Motor neuron (in vitro differentiated cells): ENCODE results near the gene CACFD1. TPM values are rescaled to one million over a fixed set of nuclear protein-coding genes. Genes with fewer than 3 reads are reported as not detected.

Source experiments
- ATAC-seq, 8 experiments: fragments of 200-7000 bp; cut with Tn5 transposase; replicated peaks in 6 of 8; 2 replicates each; pipeline ENCODE4 v1.8.0; 2021; ENCODE audit warnings: mild to moderate bottlenecking in 8 of 8, moderate library complexity in 8 of 8
- H3K27ac ChIP-seq, 2 donors: fragments of 250-450 bp; sonication (Bioruptor Pico); 2 replicates each; pipeline ENCODE4 v1.9.0; 2021; ENCODE audit warnings: antibody characterized with exemption in 2 of 2, mild to moderate bottlenecking in 2 of 2, moderate library complexity in 1 of 2
- H3K4me1 ChIP-seq, 2 donors: fragments of 250-450 bp; sonication (Bioruptor Pico); replicated peaks in 1 of 2; 2 replicates each; pipeline ENCODE4 v1.6.1; 2021; ENCODE audit warnings: antibody characterized with exemption in 2 of 2, mild to moderate bottlenecking in 2 of 2, moderate library complexity in 1 of 2
- H3K4me3 ChIP-seq, 5 donors: fragments of 250-450 bp; sonication (Bioruptor Pico); 2 replicates each; pipeline ENCODE4 v1.9.0; 2021; ENCODE audit warnings: antibody characterized with exemption in 5 of 5, mild to moderate bottlenecking in 5 of 5, moderate library complexity in 4 of 5
- WGBS, 10 experiments: fragments of 450-650 bp; shearing (Covaris generic); methylation state at CpG; one replicate each; pipeline ENCODE4 v1.0.0; 2022; 5-methylcytosine and 5-hydroxymethylcytosine counted together
- in situ Hi-C, 9 experiments: fragments of 400-800 bp; cut with MboI; loops; one replicate each; pipeline ENCODE4 v1.15.0; 2021; ENCODE audit warnings: low sequenced_read_pairs in 9 of 9, low pct_unique_long_range_greater_than_20kb in 2 of 9; ENCODE audit not compliant: unreplicated experiment in 9 of 9
- total RNA-seq, 8 experiments: library from RNA; unstranded; fragments of 300-600 nt; gene quantifications; 2 replicates each; pipeline versions ENCODE4 v1.2.3 to v1.2.4, GENCODE V29; 2022

Gene CACFD1
- total RNA-seq, 8 experiments from 2014 or later = 8.5 to 32.0 (median 21.2) TPM

- Histone ChIP-seq H3K4me1 (no peaks in the 10 kb centered on the region), H3K27ac (no peak overlapping the region), H3K4me3 (no peak overlapping the region)
- no CpG with 5 or more reads among the region's 11 CpGs for WGBS, 10 experiments
- in situ Hi-C loops = no loop called here
- ATAC-seq = no peak
Observed at GRCh38 chr9:133472277-133472645, 12.5 kb downstream of the CACFD1 start.

GRCh38 chr9:133472753-133473378 lies 13.1 kb downstream of the CACFD1 start:
- in situ Hi-C loops = no loop called here
- ATAC-seq = no peak
- H3K4me1 ChIP-seq = peaks cover 1 to 4% of the 10 kb centered on the region in 2 donors
- H3K27ac ChIP-seq = no peak overlapping the region
- WGBS, 10 experiments = 83% methylated on average over 1 of the region's 19 CpGs; no CpG with 5 or more reads in 9 of the 10 experiments
- no peak overlapping the region for H3K4me3 ChIP-seq

GRCh38 chr9:133473743-133474142 lies 14.0 kb downstream of the CACFD1 start:
- Histone ChIP-seq H3K4me3 (no peak overlapping the region), H3K27ac (no peak overlapping the region), H3K4me1 (peaks cover 8% of the 10 kb centered on the region in 2 donors)
- 90 to 100% (median 96%) methylated on average over 1 to 9 of the region's 20 CpGs; no CpG with 5 or more reads in 6 of the 10 experiments for WGBS, 10 experiments
- in situ Hi-C loops = no loop called here
- no peak for ATAC-seq

GRCh38 chr9:133474215-133474614 lies 14.4 kb downstream of the CACFD1 start:
- H3K4me3 ChIP-seq = no peak overlapping the region
- WGBS, 10 experiments = 93 to 100% methylated on average over 1 to 5 of the region's 5 CpGs; no CpG with 5 or more reads in 8 of the 10 experiments
- no peak overlapping the region for H3K27ac ChIP-seq
- ATAC-seq = no peak
- in situ Hi-C loops = no loop called here
- H3K4me1 ChIP-seq = peaks cover 8% of the 10 kb centered on the region in 2 donors

GRCh38 chr9:133474853-133475252 lies 15.1 kb downstream of the CACFD1 start:
- Histone ChIP-seq H3K4me3 (no peak overlapping the region), H3K27ac (no peak overlapping the region), H3K4me1 (peaks cover 11 to 12% of the 10 kb centered on the region in 2 donors)
- in situ Hi-C loops = loop anchor here in 5 of 9 experiments (25.0 kb wide), 3 partner anchors 288 to 463 kb away; partner anchors contain the start of gene GTF3C5 (in 2 of the 5)
- WGBS, 10 experiments = 98 to 100% methylated on average over 1 to 5 of the region's 20 CpGs; no CpG with 5 or more reads in 8 of the 10 experiments
- no peak for ATAC-seq

- ATAC-seq = no peak
- no peak overlapping the region for H3K27ac ChIP-seq
- 87 to 100% (median 99%) methylated on average over 1 to 14 of the region's 27 CpGs; no CpG with 5 or more reads in 6 of the 10 experiments for WGBS, 10 experiments
- H3K4me3 ChIP-seq = no peak overlapping the region
- in situ Hi-C loops = loop anchor here in 5 of 9 experiments (25.0 kb wide), 3 partner anchors 288 to 463 kb away; partner anchors contain the start of gene GTF3C5 (in 2 of the 5)
- peaks cover 11 to 13% of the 10 kb centered on the region in 2 donors for H3K4me1 ChIP-seq
Observed at GRCh38 chr9:133475292-133476012, 15.7 kb downstream of the CACFD1 start.

- Histone ChIP-seq H3K4me1 (peaks cover 11 to 13% of the 10 kb centered on the region in 2 donors), H3K4me3 (no peak overlapping the region), H3K27ac (no peak overlapping the region)
- in situ Hi-C loops = loop anchor here in 5 of 9 experiments (25.0 kb wide), 3 partner anchors 289 to 464 kb away; partner anchors contain the start of gene GTF3C5 (in 2 of the 5)
- 76 to 100% (median 91%) methylated on average over 1 to 7 of the region's 27 CpGs; no CpG with 5 or more reads in 4 of the 10 experiments for WGBS, 10 experiments
- ATAC-seq = no peak
Observed at GRCh38 chr9:133476036-133476931, 16.5 kb downstream of the CACFD1 start.

- WGBS, 10 experiments = 93 to 97% methylated on average over 6 to 7 of the region's 21 CpGs; no CpG with 5 or more reads in 8 of the 10 experiments
- no peak overlapping the region for H3K27ac ChIP-seq
- H3K4me3 ChIP-seq = no peak overlapping the region
- in situ Hi-C loops = loop anchor here in 5 of 9 experiments (25.0 kb wide), 3 partner anchors 290 to 465 kb away; partner anchors contain the start of gene GTF3C5 (in 2 of the 5)
- ATAC-seq = no peak
- H3K4me1 ChIP-seq = peaks cover 11 to 13% of the 10 kb centered on the region in 2 donors
Observed at GRCh38 chr9:133476941-133477340, 17.2 kb downstream of the CACFD1 start.

GRCh38 chr9:133477461-133477860 lies 17.7 kb downstream of the CACFD1 start:
- no peak overlapping the region for H3K27ac ChIP-seq
- H3K4me3 ChIP-seq = no peak overlapping the region
- no peak for ATAC-seq
- in situ Hi-C loops = loop anchor here in 5 of 9 experiments (25.0 kb wide), 3 partner anchors 290 to 465 kb away; partner anchors contain the start of gene GTF3C5 (in 2 of the 5)
- 88 to 100% (median 97%) methylated on average over 1 to 4 of the region's 4 CpGs; no CpG with 5 or more reads in 6 of the 10 experiments for WGBS, 10 experiments
- H3K4me1 ChIP-seq = peaks cover 11 to 13% of the 10 kb centered on the region in 2 donors

GRCh38 chr9:133477992-133478850 lies 18.4 kb downstream of the CACFD1 start:
- in situ Hi-C loops = loop anchor here in 5 of 9 experiments (25.0 kb wide), 3 partner anchors 291 to 466 kb away; partner anchors contain the start of gene GTF3C5 (in 2 of the 5)
- H3K27ac ChIP-seq = peak overlapping the region; percentile 54 to 72
- peak; percentile 9 to 62 (median 23) for ATAC-seq

GRCh38 chr9:133478851-133479711 lies 19.3 kb downstream of the CACFD1 start, which contains the start of gene SLC2A6:
Gene SLC2A6, minus strand, starts transcription at chr9:133479099. Its CDS starts 40 bp downstream, at chr9:133479059.
- 0 to 11% (median 2%) methylated on average over 7 to 15 of the region's 84 CpGs; no CpG with 5 or more reads in 6 of the 10 experiments for WGBS, 10 experiments
- Histone ChIP-seq H3K4me1 (peaks cover 11 to 13% of the 10 kb centered on the region in 2 donors), H3K4me3 (peak within 1 kb of the TSS; percentile 49 to 73 (median 63)), H3K27ac (peak within 1 kb of the TSS; percentile 54 to 72)
- in situ Hi-C loops = loop anchor here in 5 of 9 experiments (25.0 kb wide), 3 partner anchors 292 to 467 kb away; partner anchors contain the start of gene GTF3C5 (in 2 of the 5)
- peak; percentile 96 to 99 (median 98) for ATAC-seq

More at GRCh38 chr9:133477992-133478850, 18.4 kb downstream of the CACFD1 start:
- WGBS, 10 experiments = 0 to 76% (median 18%) methylated on average over 1 to 2 of the region's 17 CpGs; no CpG with 5 or more reads in 7 of the 10 experiments
- H3K4me3 ChIP-seq = peak overlapping the region; percentile 49 to 73 (median 63)
- H3K4me1 ChIP-seq = peaks cover 11 to 13% of the 10 kb centered on the region in 2 donors
